K562 (cell line): ENCODE data around the gene UBE2S. TPM values are rescaled to one million over a fixed set of nuclear protein-coding genes. Genes with fewer than 3 reads are reported as not detected.

Experiments used
- CUX1 ChIP-seq: fragments of 200-800 bp; sonication (Bioruptor generic); IDR thresholded peaks from 2 replicates; pipeline ENCODE4 v1.6.1; 2016; ENCODE audit warnings: missing genetic modification characterization, missing compliant biosample characterization
- EGR1 ChIP-seq: fragments of 450-650 bp; conservative IDR thresholded peaks from 2 replicates; pipeline ENCODE4 v1.6.1; 2017; ENCODE audit warnings: mild to moderate bottlenecking
- ETV6 ChIP-seq, 3 experiments: fragments of 150-350 bp in 1 of 3; sonication (generic) in 1 of 3; formaldehyde crosslinking in 1 of 3; IDR thresholded peaks; 2 replicates each; pipeline versions ENCODE4 v1.6.1 to v1.8.0; 2014 to 2022; ENCODE audit warnings: borderline replicate concordance in 2 of 3, low read depth in 2 of 3, antibody characterized with exemption in 1 of 3, low read length in 1 of 3, mild to moderate bottlenecking in 1 of 3, missing genetic modification reagents in 1 of 3
- FOXJ2 ChIP-seq: fragments of 200-800 bp; sonication (Bioruptor generic); IDR thresholded peaks from 2 replicates; pipeline ENCODE4 v1.6.1; 2016; ENCODE audit warnings: missing genetic modification characterization, missing compliant biosample characterization
- FOXM1 ChIP-seq, 2 experiments: fragments of 450-650 bp in 1 of 2; sonication (generic) in 1 of 2; formaldehyde crosslinking in 1 of 2; IDR thresholded peaks; 2 replicates each; pipeline versions ENCODE4 v1.6.1 to v1.9.0; 2017 to 2022; ENCODE audit warnings: low read depth in 2 of 2, mild to moderate bottlenecking in 2 of 2, missing genetic modification reagents in 1 of 2, moderate library complexity in 1 of 2
- HDAC1 ChIP-seq, 2 experiments: fragments of 450-650 bp; IDR thresholded peaks; 2 replicates each; pipeline ENCODE4 v1.6.1; 2016 to 2017; ENCODE audit warnings: inconsistent platforms in 1 of 2, mild to moderate bottlenecking in 1 of 2, moderate library complexity in 1 of 2
- NBN ChIP-seq: fragments of 450-650 bp; IDR thresholded peaks from 2 replicates; pipeline ENCODE4 v1.6.1; 2016; ENCODE audit warnings: low read depth, mild to moderate bottlenecking
- NFE2 ChIP-seq: IDR thresholded peaks from 2 replicates; pipeline ENCODE4 v1.6.1; 2014; ENCODE audit warnings: antibody characterized with exemption, low read depth
- PHF21A ChIP-seq: fragments of 450-650 bp; IDR thresholded peaks from 2 replicates; pipeline ENCODE4 v1.6.1; 2017; ENCODE audit warnings: low read depth, borderline replicate concordance
- RBM25 ChIP-seq: fragments of 200-400 bp; formaldehyde crosslinking; IDR thresholded peaks from 2 replicates; pipeline ENCODE4 v1.6.1; 2018; ENCODE audit warnings: low read length, low read depth, moderate library complexity; ENCODE audit not compliant: severe bottlenecking
- RFX7 ChIP-seq: fragments of 250-450 bp; sonication (Bioruptor Pico); IDR thresholded peaks from 2 replicates; pipeline ENCODE4 v1.5.1; 2021; ENCODE audit warnings: mild to moderate bottlenecking
- SIRT6 ChIP-seq: IDR thresholded peaks from one replicate; pipeline ENCODE4 v1.6.1; 2012; ENCODE audit warnings: low read depth, mild to moderate bottlenecking, control low read depth, inconsistent platforms, low read length, moderate library complexity
- SMAD3 ChIP-seq: fragments of 450-650 bp; formaldehyde crosslinking; conservative IDR thresholded peaks from 2 replicates; pipeline ENCODE4 v1.4.0; 2020; ENCODE audit warnings: mild to moderate bottlenecking
- ZKSCAN3 ChIP-seq: fragments of 250-450 bp; sonication (Bioruptor Pico); IDR thresholded peaks from 2 replicates; pipeline ENCODE4 v1.4.0; 2020
- ZNF280B ChIP-seq: fragments of 250-450 bp; sonication (Bioruptor Pico); IDR thresholded peaks from 2 replicates; pipeline ENCODE4 v1.5.1; 2021; ENCODE audit warnings: mild to moderate bottlenecking
- ZNF311 ChIP-seq: fragments of 250-450 bp; sonication (Bioruptor Pico); IDR thresholded peaks from 2 replicates; pipeline ENCODE4 v1.4.0; 2020; ENCODE audit warnings: mild to moderate bottlenecking, moderate library complexity
- ZNF316 ChIP-seq: fragments of 450-650 bp; IDR thresholded peaks from 2 replicates; pipeline ENCODE4 v1.6.1; 2016
- ZNF436 ChIP-seq: fragments of 250-450, 450-650 bp; sonication (Bioruptor Pico); formaldehyde crosslinking; IDR thresholded peaks from 2 replicates; pipeline ENCODE4 v1.7.0; 2020; ENCODE audit warnings: mild to moderate bottlenecking
- polyA plus RNA-seq, 8 experiments: library from polyadenylated mRNA; depleted of rRNA in 4 of 8; stranded (reverse) in 5 of 8; unstranded in 3 of 8; fragments of >200 nt; fragmentation: Nextera tagmentation in 2 of 8; fragmentation: Illumina TruSeq in 1 of 8; extraction: Ambion mirVana in 2 of 8; extraction: Trizol in 1 of 8; gene quantifications; 2 replicates each; pipeline versions ENCODE4 v1.2.1 to v1.2.3, GENCODE V29; 2011 to 2014; ENCODE audit warnings: inconsistent platforms in 1 of 8, missing spikeins in 1 of 8
- total RNA-seq, 7 experiments: library from RNA; depleted of rRNA in 6 of 7; stranded (reverse); fragments of >200 nt in 6 of 7; fragmentation: Illumina TruSeq in 2 of 7; extraction: Trizol in 2 of 7; gene quantifications; 2 replicates each; pipeline versions ENCODE4 v1.2.1 to v1.2.3, GENCODE V29; 2011 to 2021; ENCODE audit warnings: low replicate concordance in 1 of 7

The UBE2S gene
- total and polyA plus RNA-seq, 9 of the 15 experiments (the other 6 are each of a cell fraction or from before 2014, with no cell fraction given) = 1.5 to 1,305 (median 157) TPM

- TF ChIP-seq FOXJ2 (tag) (no peak), ZNF436 (CRISPR knock-in tag) (no peak), NFE2 (no peak), ZKSCAN3 (CRISPR knock-in tag) (no peak), EGR1 (no peak), RFX7 (CRISPR knock-in tag) (no peak), PHF21A (no peak), NBN (no peak), FOXM1 (IDR thresholded peaks at IDR 0.05; ENCODE audit: low read depth) (no peak), FOXM1 (CRISPR knock-in tag; IDR thresholded peaks at IDR 0.05; ENCODE audit: low read depth) (no peak), ZNF311 (no peak), HDAC1 (IDR thresholded peaks at IDR 0.05) (no peak), ZNF316 (no peak), ETV6 (IDR thresholded peaks at IDR 0.05; ENCODE audit: borderline replicate concordance in 1 of 2, low read depth in 2 of 2, low read length in 1 of 2) (no peak), ETV6 (CRISPR knock-in tag; IDR thresholded peaks at IDR 0.05; ENCODE audit: borderline replicate concordance) (no peak), RBM25 (no peak), SMAD3 (CRISPR knock-in tag) (no peak), SIRT6 (no peak), CUX1 (CRISPR knock-in tag) (0 out of 2 replicates have a peak, but pooled peaks have one; percentile 17), ZNF280B (CRISPR knock-in tag) (no peak)
Observed at GRCh38 chr19:55383279-55384130, 24.1 kb downstream of the UBE2S start (continued).
